Measurements from ENCODE around the gene CHCHD1.
"Not testable (repeated sequence)": the region's sequence is repeated elsewhere in the genome, so short reads cannot be mapped to it uniquely, and the experiment has no call there.

The CHCHD1 gene

DNA sequence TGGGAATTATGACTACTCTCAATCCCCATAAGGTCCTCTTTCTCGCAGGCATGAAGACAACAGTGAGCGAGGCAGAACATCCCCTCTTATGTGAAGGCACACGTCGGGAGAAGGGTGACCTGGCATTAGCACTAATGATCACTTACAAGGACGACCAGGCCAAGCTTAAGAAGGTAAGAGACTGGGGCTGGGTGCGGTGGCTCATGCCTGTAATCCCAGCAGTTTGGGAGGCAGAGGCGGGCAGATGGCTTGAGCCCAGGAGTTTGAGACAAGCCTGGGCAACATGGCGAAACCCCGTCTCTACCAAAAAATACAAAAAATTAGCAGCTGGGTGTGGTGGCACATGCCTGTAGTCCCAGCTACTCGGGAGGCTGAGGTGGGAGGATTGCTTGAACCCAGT, 13.6 kb downstream of the CHCHD1 start:
- DNase-seq = not testable (repeated sequence)

GRCh38 chr10:73796035-73796434, 14.2 kb downstream of the CHCHD1 start:
- not testable (repeated sequence) for DNase-seq

GRCh38 chr10:73796766-73797165, 14.9 kb downstream of the CHCHD1 start:
- no peak for DNase-seq

GRCh38 chr10:73797324-73798025, 15.6 kb downstream of the CHCHD1 start:
- DNase-seq = no peak

DNA sequence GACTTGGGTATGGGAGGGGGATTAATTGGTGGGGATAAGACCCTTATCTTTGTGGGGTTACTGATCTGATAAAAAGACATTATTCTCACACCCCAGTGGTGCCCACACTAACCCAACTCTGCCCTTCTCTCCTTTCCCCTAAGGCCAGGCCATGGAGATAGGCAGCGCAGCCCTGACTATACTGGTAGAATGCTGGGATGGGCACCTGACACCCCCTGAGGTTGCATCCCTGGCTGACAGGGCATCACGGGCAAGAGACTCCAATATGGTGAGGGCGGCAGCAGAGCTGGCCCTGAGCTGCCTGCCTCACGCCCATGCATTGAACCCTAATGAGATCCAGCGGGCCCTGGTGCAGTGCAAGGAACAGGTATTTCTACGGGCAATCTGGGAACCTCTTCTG, 16.2 kb downstream of the CHCHD1 start:
- DNase-seq = no peak

DNA sequence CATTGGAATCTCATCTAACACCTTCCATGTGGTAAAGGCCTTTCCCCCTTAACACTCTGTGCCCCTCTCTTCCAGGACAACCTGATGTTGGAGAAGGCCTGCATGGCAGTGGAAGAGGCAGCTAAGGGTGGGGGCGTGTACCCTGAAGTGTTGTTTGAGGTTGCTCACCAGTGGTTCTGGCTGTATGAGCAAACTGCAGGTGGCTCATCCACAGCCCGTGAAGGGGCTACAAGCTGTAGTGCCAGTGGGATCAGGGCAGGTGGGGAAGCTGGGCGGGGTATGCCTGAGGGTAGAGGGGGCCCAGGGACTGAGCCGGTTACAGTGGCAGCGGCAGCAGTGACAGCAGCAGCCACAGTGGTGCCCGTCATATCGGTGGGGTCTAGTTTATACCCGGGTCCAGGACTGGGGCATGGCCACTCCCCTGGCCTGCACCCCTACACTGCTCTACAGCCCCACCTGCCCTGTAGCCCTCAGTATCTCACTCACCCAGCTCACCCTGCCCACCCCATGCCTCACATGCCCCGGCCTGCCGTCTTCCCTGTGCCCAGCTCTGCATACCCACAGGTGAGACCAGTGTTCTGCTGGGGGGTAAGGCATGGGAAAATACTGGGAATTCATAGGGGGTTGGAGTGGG, 17.2 kb downstream of the CHCHD1 start:
- DNase-seq = no peak

GRCh38 chr10:73799899-73800559, 18.2 kb downstream of the CHCHD1 start:
- DNase-seq = no peak

DNA sequence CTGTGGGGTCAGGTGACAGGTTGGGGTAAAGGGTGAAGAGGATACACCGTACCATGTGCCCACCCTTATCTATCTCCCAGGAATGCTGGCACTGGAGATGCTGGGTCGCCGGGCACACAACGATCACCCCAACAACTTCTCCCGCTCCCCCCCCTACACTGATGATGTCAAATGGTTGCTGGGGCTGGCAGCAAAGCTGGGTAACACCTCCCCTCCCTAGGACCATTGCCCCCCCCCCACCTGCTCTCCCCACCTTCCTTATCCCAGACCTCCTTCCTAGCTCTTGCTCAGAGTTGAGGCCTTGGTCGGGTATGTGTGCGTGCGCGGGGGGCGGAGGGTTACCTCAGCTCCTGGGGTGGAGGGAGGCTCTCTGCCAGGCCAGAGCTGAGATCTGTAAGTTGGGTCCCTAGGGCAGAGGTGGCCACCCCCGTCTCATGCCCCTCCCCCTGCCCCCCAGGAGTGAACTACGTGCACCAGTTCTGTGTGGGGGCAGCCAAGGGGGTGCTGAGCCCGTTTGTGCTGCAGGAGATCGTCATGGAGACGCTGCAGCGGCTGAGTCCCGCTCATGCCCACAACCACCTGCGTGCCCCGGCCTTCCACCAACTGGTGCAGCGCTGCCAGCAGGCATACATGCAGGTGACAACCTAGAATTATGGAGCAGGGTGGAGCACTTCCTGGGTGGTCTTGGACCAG, 18.9 kb downstream of the CHCHD1 start:
- DNase-seq = no peak

GRCh38 chr10:73801253-73801590, 19.4 kb downstream of the CHCHD1 start:
- no peak for DNase-seq

DNA sequence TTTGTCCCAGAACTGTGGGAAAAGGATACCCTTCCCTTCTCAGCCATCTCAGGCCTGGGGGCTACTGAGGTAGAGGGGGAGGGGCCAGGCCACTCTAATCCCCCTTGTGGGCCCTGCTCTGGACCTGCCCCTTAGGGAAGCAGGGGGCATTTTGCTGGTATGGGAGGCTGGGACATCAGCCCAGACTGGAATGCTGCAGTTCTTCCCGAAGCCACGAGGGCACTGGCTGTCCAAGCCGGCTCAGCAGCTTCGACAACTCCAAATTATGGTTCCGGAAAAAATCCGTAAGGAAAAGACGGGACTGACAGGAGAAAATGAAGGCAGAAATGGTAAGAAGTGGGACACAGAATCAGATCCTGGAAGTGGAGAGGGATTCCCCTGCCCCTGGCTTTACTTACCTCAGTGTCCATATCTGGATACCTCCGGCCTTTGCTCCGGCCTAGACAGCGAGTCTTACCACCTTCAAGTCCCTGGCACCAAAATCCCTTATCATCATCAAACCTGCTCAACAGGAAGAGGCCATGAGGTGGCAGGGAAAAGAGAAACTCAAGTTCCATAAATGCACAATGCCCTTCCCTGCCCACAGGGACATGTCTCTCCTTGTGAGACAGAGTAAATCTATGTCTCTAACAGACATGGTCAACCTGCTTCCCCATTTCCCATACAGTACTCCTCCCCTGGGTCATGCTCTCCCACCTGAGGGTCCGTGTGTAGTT, 20.6 kb downstream of the CHCHD1 start:
- no peak for DNase-seq

DNA sequence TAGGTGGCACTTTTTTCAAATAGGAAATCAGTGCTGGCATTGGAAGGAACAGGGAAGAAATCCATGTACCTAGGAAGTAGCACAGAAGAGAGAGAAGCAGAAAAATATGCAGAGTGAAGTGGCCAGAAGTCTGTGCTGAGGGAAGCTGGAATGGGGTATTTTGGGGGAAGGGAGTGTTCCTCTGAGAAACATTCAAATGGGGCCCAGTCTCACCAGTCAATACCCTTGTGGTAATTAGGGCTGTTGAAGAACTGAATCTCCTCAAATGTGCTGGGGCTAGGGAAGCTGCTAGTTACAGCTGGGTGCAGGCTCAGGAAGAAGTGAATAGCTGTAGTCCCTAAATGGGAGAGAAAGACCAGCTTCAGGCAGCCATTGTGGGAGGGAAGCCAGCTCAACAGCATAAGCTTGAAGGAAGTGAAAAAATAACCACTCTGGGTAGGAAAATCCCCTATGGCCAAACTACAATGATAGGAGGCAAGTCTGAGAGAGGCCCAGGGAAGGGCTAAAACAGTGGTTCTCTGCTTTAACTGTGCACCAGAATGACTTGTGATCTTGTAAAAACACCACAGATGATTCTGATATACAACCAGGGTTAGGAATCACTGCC, 21.9 kb downstream of the CHCHD1 start:
- DNase-seq = no peak

DNA sequence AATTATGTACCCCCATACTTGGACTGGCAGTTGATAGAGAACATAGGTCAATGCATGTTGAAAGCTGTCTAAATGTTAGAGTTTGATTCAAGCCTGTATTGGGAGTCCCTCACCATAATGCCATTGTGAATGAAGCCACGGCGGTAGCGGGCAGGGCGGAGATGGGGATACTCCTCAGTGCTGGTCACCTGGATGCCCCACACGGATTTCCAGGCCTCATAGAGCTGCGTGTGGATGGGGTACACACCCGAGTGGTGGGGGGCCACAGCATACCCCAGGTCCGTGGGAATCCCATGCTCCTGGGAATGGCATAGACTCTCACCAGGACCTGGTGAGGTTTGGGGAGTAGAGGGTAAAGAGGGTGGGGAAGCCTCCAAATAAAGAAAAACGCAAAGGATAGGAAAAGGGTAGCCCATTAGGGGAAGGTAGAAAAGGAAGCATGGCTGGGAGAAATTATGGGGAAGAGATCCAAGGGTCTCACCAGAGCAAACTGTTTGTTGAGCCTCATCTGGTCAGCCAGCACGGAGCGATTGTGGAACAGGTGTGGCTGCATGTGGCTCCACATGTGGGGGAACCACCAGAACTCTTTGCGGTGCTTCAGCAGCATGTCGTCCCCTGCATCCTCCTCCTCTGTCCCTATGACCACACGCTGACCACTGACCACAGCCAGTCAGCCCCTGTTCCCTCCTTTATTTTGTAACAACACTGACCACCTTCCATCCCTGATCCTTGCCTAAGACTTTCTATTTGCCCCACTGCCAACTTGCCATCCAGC, 24.5 kb downstream of the CHCHD1 start:
- no peak for DNase-seq

DNA sequence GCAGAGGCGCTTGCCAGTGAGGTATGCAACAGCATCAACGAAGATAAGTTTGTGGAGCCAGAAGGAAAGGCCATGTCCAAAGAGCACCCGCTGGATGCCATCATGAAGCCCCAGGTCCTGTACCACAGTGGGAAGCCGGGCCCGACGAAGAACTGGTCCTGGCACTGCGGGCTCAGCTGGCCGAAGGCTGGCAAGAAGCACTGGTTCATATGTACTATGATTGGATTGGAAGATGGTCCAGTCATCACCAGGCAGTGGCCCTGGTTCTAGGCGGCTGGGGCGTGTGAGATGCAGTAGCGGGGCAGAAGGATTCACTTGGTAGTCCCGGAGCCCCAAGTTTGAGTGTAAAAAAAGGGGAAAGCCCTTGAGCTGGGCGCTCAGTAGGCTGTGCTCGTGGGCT, 25.6 kb downstream of the CHCHD1 start:
- no peak for DNase-seq

DNA sequence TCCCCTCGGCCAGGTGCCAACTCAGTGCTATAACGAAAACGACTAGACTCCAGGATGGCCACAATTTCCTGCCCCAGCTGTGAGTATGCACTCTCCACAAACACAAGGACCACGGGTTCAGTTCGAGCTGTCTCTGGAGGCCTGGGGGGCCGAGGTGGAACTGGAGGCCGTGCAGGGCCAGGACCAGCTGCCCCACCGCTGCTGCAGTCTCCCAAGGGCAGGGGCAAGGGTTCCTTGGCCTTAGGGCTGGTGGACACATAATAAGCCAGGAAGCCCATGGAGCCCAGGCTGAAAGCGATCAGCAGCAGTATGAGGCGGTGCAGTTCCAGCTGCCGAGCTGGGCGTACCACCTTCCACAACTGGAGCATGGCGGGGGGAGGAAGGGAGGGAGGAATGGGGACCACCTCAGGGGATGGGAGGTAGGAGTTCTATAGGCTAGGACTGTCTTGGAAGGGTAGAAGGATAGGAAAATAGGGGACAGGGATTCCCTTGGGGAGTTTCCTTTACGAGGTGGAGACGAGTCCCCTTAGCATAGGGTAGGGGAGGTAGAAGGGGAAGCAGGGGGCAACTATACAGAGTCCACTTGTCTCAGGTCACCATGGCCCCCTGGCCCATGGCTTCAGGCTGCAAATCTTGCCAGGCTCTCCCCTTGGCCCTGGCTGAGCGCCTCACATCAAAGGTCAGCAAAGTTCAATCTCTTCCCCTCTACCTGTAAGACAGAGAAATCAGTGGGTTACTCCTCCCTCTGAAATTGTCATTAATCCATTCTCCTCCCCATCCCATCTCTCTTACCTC, 26.4 kb downstream of the CHCHD1 start:
- DNase-seq = no peak

DNA sequence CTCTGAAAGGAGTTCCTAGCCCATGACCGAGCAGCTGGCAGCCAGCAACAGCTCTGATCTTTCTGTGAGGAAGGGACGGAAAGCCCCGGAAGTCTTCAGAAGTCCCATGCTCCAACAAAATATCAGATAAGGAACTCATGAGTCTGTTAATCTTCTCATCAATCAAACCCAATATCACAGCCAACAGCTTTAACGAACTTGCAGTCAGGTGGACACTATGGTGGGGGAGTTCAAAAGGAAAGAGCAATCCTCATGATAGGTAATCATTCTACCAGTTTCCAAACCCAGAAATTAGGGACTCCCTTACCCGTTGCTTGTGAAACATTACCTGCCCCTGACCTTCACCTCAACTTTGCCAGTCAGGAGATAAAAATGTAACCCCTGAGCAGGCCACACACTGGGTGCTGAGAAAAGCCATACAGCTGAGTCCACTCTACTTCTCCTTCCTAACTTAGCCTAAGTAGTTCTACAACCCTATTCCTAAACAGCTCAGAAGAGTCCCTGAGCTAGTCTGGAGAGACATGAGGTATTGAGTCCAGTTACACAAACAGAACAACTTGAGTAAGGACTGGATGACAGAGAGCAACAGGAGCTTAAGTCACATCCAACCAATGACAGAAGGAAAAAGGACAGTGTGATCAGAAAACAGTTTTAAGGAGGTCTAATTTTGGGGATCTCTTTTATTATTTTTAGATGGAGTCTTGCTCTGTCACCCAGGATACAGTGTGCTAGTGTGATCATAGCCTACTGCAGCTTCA, 27.4 kb downstream of the CHCHD1 start:
- no peak for DNase-seq

GRCh38 chr10:73810358-73810734, 28.5 kb downstream of the CHCHD1 start:
- no peak for DNase-seq

GRCh38 chr10:73810735-73811465, 29.1 kb downstream of the CHCHD1 start:
- no peak for DNase-seq

GRCh38 chr10:73812657-73813056, 30.8 kb downstream of the CHCHD1 start:
- DNase-seq = no peak

DNA sequence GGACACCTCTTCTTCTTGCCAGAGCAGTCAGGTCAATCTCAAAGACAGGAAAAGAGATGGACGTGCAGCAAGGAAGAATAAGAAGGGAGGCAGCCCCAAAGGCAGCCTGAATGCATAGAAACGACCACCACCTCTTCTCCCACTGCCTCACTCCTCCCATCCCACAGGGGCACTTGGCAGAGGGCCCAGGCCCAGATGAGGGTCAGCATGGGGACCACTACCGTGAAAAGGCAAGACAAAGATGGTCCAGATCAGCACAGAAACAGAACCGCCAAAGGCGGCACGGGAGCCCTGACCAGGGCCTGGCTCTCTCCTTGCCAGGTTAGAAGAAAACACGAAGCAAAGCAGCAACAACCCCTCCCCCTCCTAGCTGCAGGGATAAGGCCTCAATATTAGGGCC, 31.5 kb downstream of the CHCHD1 start:
- DNase-seq = no peak
